Upper lobe of left lung (tissue), 6 donors: Measurements from ENCODE around the gene IGSF10. TPM values are rescaled to one million over a fixed set of nuclear protein-coding genes. Genes with fewer than 3 reads are reported as not detected.

Experiments
- small RNA-seq, 4 donors: library from RNA; depleted of rRNA; stranded (forward); fragments of <200 nt; gene quantifications; one replicate each; pipeline ENCODE3, GENCODE V24; 2016
- total RNA-seq, 6 donors: library from RNA; depleted of rRNA in 4 of 6; stranded (reverse); fragments of >200 nt in 4 of 6; gene quantifications; one replicate each; pipeline versions ENCODE4 v1.1.0 to v1.2.1, GENCODE V29; 2016 to 2021
- donor health status: DM: no; HTN: no; CAD: no; lungs with moderate emphysema.
- donor health status: DM: no; HTN: yes; CAD: no; lungs with severe emphysema.

The IGSF10 gene
- total RNA-seq, 6 donors from 2014 or later = 9.2 to 27.2 (median 22.9) TPM

Small RNA genes lying within 50 kb of the gene (small RNA-seq; reads per million reads assigned to genes)
- 0 reads per million in 4 donors for gene AC117454.1

Other genes starting within 250 kb of the IGSF10 start
- gene P2RY14, start 182.5 kb downstream of the IGSF10 start, total RNA-seq = 1 to 10 TPM; 1.7 to 6.2 (median 3.9) TPM
- under 1 TPM in 3 of 6 donors, not detected in 3; 0.30 to 0.69 (median 0.34) TPM for gene GPR87, start 144.2 kb downstream of the IGSF10 start, total RNA-seq
- gene P2RY13, start 131.5 kb downstream of the IGSF10 start, total RNA-seq = 10 to 100 TPM in 2 of 6 donors, 1 to 10 TPM in 3, under 1 TPM in 1; 0.67 to 13.4 (median 3.2) TPM
- gene P2RY12, start 76.3 kb downstream of the IGSF10 start, total RNA-seq = 1 to 10 TPM in 4 of 6 donors, under 1 TPM in 1, not detected in 1; 0.22 to 3.9 (median 2.8) TPM